Measurements from ENCODE around the gene MIER2. TPM values are rescaled to one million over a fixed set of nuclear protein-coding genes. Genes with fewer than 3 reads are reported as not detected.

The MIER2 gene
- polyA plus RNA-seq, 12 donors: 19.5 to 35.2 (median 24.1) TPM; not detected in 1

- no peak for DNase-seq
Measured at GRCh38 chr19:335486-336066, 9.0 kb downstream of the MIER2 start.

GRCh38 chr19:335072-335471 is 9.5 kb downstream of the MIER2 start:
- DNase-seq: no peak

- no peak for DNase-seq
Measured at GRCh38 chr19:334296-335071, 10.1 kb downstream of the MIER2 start.

DNA sequence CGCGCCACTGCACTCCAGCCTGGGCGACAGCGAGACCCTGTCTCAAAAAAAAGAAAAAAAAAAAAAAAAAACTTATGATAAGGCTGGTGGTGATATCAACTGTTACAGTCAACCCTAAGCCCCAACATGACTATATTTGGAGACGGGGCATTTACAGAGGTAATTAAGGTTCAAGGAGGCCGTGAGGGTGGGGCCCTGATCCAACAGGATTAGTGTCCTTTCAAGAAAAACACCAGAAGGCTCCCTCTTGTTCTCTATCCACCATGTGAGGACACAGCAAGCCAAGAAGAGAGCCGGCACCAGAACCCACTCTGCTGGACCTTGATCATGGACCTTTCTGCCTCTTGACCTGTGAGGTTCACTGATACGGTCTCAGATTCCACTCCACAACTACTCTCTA is 14.1 kb downstream of the MIER2 start:
- DNase-seq: no peak

DNA sequence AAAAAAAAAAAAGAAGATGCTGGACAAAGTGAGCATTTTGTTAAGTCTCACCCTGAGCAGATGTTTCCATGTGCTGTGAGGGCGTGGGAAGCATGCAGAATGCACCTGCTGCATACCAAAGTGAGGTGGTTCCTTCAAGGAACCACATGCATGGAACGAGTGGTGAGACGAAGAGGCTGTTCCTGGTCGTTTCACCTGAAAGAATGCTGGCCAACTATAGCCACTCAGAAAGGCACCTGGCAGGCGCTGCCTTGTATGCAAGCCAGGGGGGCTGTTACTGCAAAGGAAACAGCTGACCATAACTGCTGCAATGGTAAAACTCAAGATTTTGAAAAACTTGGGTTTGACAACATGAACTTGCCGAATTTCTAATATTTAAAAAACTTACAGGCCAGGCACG is 14.7 kb downstream of the MIER2 start:
- DNase-seq: no peak

GRCh38 chr19:328025-328505 is 16.5 kb downstream of the MIER2 start:
- no peak for DNase-seq

DNA sequence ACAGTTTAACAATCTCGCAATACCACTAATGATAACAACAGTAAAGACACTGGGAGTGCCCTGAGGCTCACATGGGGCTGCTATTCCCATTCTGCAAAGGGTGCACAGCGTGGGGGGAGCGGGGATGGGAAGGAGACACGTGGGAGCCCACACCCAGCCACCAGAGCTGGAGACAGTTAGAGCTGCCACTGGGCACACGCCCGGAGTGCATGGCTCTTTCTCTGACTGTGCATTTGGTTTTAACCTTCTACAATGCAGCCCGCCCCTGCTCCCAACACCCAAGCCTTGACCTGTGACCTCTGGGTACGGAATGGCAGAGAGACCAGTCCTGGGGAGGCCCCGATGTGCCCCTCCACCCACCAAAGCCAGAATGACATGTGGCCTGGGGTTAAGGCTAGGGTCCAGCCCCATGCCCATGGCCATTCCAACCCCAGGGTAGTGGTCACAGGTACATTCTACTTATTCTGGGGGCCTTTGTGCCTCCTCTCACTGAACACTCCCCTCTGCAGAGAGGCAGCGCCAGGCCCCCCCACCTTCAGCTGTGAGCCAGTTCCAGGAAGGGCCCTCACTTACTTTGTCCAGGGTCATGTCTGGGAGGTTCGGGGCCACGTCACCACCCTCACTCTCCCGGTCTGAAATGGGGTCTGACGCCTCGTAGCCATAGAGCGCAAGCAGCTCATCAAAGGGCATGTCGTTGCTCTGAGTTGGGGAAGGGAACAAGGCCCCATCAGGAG is 17.1 kb downstream of the MIER2 start:
- no peak for DNase-seq

GRCh38 chr19:326871-327270 is 17.7 kb downstream of the MIER2 start:
- no peak for DNase-seq

GRCh38 chr19:325937-326565 is 18.5 kb downstream of the MIER2 start:
- DNase-seq: no peak

GRCh38 chr19:325173-325936 is 19.2 kb downstream of the MIER2 start:
- no peak for DNase-seq

- no peak for DNase-seq
Measured at GRCh38 chr19:324716-325115, 19.9 kb downstream of the MIER2 start.

DNA sequence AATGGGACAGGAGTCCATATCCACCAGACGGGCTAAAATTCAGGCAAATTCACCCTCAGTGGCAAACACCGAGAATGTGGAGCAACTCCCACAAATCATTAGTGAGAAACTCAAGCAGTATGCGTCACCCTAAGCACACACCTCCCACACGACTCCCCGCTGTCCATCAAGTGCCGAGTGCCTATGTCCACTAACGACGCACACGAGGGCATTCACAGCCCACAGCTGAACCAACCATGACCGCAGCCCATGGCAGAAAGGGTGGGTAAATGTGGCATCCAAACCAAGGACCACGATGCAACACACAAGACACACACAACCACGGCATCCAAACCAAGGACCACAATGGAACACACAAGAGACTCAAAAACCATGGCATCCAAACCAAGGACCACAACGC is 22.0 kb downstream of the MIER2 start:
- DNase-seq: no peak

- no peak for DNase-seq
Measured at GRCh38 chr19:318509-318774, 26.2 kb downstream of the MIER2 start.

- no peak for DNase-seq
Measured at GRCh38 chr19:317710-318508, 26.7 kb downstream of the MIER2 start.

- no peak for DNase-seq
Measured at GRCh38 chr19:315811-316210, 28.8 kb downstream of the MIER2 start.

- DNase-seq: no peak
Measured at GRCh38 chr19:313988-314815, 30.4 kb downstream of the MIER2 start.

GRCh38 chr19:313169-313987 is 31.2 kb downstream of the MIER2 start:
- no peak for DNase-seq

DNA sequence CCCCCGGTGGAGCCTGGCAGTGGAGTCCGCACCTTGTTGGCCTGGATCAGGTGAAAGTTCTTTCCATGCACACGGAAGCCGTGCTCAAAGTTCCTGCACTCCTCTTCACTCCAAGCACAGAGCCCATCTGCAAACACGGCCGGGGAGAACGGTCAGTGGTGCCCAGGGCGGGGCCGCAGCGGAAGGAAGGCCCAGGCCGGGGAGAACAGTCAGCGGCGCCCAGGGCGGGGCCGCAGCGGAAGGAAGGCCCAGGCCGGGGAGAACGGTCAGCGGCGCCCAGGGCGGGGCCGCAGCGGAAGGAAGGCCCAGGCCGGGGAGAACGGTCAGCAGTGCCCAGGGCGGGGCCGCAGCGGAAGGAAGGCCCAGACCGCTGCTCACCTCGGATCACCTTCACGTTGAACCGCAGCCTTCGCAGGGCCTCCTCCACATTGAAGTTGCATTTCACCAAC is 32.8 kb downstream of the MIER2 start:
- DNase-seq: no peak

All from muscle of arm (tissue), 12 donors.